Vagina (tissue), 2 donors: ENCODE results near the gene PMM2.

Experiments used
- POLR2A ChIP-seq, 2 donors: fragments of 450-650 bp; IDR thresholded peaks; one replicate each; pipeline ENCODE4 v1.6.1; 2017; ENCODE audit warnings: antibody characterized with exemption in 2 of 2, mild to moderate bottlenecking in 2 of 2, moderate library complexity in 2 of 2
- POLR2AphosphoS5 ChIP-seq, 2 donors: sonication (generic); formaldehyde crosslinking; IDR thresholded peaks; one replicate each; pipeline ENCODE4 v1.9.0; 2017; ENCODE audit warnings: antibody characterized with exemption in 2 of 2, mild to moderate bottlenecking in 2 of 2, low read depth in 1 of 2; ENCODE audit not compliant: insufficient read depth in 1 of 2
- TF ChIP-seq, protein P1 (sequence below), 3 experiments: fragments of 450-650 bp in 2 of 3; fragments of 200-600 bp in 1 of 3; sonication (generic) in 1 of 3; IDR thresholded peaks; one replicate each; pipeline ENCODE4 v1.5.1; 2017 to 2019; ENCODE audit warnings: antibody characterized with exemption in 3 of 3, mild to moderate bottlenecking in 2 of 3, moderate library complexity in 2 of 3

DNA sequence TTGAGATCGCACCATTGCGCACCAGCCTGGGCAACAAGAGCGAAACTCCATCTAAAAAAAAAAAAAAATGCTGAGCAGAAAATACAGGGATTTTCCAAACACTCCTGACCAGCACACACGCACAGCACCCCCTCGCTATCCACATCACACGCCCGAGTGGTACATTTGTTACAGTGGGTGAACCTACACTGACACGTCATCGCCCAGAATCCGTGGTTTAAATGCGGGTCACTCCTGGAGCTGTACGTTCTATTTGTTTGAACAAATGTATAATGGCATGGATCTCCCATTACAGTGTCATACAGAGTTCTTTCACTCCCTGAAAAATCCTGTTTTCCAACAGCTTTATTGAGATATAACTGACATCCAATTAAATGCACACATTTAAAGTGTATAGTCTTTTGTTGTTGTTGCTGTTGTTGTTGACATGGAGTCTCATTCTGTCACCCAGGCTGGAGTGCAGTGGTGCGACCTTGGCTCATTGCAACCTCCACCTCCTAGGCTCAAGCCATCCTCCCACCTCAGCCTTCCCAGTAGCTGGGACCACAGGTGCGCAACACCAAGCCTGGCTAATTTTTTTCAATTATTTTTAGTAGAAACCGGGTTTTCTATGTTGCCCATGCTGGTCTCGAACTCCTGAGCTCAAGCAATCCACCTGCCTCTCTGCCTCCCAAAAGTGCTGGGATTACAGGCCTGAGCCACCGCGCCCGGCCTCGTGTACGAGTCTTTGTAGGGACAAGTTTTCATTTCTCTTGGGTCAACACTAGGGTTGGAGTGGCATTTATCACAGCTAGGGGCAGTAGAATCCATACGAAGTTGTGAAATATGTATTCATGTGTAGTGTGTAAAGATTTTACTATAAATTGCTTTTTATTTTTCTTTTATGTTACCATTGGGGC lies 75.6 kb downstream of the PMM2 start:
- TF ChIP-seq POLR2A (IDR thresholded peaks at IDR 0.05): no peak
- TF ChIP-seq, protein P1, sequence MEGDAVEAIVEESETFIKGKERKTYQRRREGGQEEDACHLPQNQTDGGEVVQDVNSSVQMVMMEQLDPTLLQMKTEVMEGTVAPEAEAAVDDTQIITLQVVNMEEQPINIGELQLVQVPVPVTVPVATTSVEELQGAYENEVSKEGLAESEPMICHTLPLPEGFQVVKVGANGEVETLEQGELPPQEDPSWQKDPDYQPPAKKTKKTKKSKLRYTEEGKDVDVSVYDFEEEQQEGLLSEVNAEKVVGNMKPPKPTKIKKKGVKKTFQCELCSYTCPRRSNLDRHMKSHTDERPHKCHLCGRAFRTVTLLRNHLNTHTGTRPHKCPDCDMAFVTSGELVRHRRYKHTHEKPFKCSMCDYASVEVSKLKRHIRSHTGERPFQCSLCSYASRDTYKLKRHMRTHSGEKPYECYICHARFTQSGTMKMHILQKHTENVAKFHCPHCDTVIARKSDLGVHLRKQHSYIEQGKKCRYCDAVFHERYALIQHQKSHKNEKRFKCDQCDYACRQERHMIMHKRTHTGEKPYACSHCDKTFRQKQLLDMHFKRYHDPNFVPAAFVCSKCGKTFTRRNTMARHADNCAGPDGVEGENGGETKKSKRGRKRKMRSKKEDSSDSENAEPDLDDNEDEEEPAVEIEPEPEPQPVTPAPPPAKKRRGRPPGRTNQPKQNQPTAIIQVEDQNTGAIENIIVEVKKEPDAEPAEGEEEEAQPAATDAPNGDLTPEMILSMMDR (IDR thresholded peaks at IDR 0.05): no peak
- TF ChIP-seq POLR2AphosphoS5 (IDR thresholded peaks at IDR 0.05; ENCODE audit: insufficient read depth in 1 of 2, low read depth in 1 of 2): no peak
